GM20000 (cell line): ENCODE results near the gene MPHOSPH9.
A peak's percentile ranks its signal among the peaks of the same experiment; 100 is the strongest.

ENCODE experiments used
- DNase-seq: peaks from one replicate; pipeline ENCODE4 v3.0.0; 2012; ENCODE audit warnings: low spot score
- TF ChIP-seq, protein P1 (sequence below): IDR thresholded peaks from 2 replicates; pipeline ENCODE4 v1.5.1; 2012; ENCODE audit warnings: mild to moderate bottlenecking, control low read depth; ENCODE audit errors: extremely low read depth, missing control alignments

The MPHOSPH9 gene

DNA sequence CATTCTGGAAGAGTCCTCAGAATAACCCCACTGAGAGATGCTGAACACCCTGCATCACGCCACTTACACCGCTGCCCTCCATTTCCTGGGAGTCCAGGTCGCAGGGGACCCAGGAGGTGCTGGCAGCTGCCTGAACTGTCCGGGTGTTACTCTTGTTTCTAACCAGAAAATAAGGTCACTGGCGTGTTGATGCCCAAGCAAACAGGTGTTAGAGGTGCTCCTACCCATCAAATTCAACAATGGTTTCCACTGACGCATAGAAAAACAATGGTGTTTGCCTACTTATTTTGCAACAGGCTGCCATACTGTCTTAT is 105.8 kb downstream of the MPHOSPH9 start:
- DNase-seq: no peak
- TF ChIP-seq, protein P1, sequence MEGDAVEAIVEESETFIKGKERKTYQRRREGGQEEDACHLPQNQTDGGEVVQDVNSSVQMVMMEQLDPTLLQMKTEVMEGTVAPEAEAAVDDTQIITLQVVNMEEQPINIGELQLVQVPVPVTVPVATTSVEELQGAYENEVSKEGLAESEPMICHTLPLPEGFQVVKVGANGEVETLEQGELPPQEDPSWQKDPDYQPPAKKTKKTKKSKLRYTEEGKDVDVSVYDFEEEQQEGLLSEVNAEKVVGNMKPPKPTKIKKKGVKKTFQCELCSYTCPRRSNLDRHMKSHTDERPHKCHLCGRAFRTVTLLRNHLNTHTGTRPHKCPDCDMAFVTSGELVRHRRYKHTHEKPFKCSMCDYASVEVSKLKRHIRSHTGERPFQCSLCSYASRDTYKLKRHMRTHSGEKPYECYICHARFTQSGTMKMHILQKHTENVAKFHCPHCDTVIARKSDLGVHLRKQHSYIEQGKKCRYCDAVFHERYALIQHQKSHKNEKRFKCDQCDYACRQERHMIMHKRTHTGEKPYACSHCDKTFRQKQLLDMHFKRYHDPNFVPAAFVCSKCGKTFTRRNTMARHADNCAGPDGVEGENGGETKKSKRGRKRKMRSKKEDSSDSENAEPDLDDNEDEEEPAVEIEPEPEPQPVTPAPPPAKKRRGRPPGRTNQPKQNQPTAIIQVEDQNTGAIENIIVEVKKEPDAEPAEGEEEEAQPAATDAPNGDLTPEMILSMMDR: no peak

DNA sequence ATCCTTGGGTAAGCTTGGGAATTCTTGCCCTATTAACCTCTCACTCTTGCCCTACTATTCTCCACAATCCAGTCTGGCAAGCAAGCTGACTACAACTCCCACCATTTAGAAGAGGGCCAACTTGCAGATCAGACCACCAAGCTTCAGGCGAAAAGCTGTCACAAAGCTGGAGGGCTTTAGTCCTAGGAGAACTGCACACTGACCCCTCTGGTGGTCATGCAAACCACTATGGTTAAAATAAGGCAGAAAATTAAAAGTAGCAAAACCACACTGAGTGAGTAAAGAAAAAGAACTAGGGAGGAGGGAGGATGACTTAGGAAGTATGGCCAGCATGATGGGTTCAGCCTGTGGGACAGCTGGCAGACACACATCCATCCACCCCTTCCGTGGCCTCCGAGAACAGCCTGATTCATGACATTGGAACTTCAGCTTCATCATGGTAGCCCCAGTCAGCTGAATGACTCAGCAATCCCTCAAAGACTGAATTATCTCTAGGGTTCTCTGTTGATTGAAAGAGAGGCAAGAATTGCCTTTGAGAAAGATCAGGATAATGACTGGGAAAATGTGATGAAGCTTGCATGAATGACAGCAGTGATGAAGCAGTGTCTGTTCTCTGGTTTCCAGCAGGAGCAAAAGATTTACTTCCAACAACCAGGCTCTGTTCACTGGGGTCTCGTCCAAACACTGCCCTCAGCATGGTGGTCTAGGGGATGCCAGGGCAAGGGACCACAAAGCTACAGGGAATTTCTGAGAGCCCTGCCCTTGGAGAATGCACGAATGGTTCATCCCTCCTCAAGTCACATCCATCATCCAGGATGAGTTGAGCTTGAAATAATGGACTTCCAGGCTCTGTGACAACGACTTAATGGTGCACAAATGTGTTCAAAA is 106.4 kb downstream of the MPHOSPH9 start:
- DNase-seq: no peak
- TF ChIP-seq, protein P1: no peak

DNA sequence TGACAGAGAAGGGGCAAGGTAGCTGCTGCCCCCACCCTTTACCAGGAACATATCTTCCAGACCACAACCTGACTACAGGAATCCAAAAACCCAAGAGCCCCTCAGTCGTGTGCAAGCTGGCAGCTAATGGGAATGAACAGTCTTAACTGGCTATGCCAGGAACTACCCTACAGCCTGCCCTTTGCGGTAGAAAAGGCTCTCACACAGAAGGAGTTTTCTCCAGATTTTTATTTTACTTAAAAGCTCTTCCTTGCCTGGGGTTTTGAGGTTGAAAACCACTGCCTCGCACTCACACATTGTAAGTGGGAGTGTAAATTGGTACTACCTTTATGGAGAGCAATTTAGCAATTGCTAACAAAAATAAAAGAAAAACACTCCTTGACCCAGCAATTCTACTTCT is 110.3 kb downstream of the MPHOSPH9 start:
- TF ChIP-seq, protein P1: no peak
- no peak for DNase-seq

DNA sequence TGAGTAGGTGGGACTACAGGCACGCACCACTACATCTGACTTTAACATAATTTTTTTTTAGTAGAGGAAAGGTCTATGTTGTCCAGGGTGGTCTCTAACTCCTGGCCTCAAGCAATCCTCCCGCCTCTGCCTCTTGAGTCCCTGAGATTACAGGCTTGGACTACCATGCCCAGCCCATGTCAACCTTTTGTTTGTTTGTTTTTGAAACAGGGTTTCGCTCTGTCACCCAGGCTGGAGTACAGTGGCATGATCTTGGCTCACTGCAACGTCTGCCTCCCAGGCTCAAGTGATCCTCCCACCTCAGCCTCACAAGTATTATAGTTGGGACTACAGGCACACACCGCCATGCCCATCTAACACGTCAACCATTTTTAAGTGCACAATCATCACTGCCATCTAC is 111.3 kb downstream of the MPHOSPH9 start:
- DNase-seq: no peak
- TF ChIP-seq, protein P1: no peak

DNA sequence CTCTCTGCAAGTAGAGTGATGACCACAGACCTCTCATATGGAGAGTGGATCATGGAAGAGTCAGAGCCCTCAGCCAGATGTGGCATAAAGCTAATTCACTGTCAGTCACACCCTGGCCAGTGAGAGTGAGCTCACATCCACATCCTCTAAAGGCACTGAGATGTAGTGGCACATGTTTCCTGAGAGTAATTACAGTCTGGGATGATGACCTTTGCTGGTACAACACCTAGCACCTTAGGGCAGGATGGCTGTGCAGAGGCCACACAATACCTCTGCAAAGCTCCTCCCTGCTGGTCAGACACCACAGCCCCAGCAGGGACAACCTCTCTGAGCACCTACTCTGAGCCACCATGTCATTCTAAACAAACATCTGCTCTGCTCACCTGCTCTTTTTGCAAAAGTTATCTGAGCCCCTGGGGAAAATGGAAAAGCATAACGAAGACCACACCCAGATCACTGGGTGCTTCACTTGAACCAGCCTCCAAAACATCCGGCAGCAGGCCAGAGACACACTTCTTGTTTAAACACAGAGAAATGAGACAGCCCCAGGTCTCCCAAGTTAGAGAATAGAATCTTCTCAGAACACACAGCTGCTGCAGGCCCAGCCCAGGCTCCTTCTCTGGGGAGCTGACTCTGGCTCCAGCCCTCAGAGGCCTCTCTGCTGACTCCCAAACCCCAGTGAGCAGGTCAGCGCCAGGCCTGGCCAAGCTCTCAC is 112.3 kb downstream of the MPHOSPH9 start:
- TF ChIP-seq, protein P1: no peak

DNA sequence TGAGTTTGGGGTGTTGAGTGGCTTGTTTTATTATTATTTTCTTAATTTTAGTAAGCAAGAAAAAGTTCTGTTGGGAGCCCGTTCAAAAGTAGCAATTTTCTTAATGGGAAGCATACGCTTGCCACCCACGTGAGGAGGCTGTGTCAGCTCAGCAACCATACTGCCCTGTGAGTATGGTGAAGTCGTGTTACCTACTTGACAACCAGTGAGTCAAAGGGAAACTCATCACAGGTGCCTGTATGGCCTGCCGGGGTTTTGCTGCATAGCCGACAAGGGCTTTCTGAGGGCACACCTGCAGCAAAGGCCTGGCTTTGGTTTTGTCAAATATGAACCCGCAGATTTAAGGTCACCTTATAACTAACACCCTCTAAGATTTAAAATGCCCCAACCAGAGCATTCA is 113.1 kb downstream of the MPHOSPH9 start:
- TF ChIP-seq, protein P1: no peak
- peak; percentile 82 for DNase-seq

More for the DNA sequence above, 112.3 kb downstream of the MPHOSPH9 start:
- DNase-seq: no peak

DNA sequence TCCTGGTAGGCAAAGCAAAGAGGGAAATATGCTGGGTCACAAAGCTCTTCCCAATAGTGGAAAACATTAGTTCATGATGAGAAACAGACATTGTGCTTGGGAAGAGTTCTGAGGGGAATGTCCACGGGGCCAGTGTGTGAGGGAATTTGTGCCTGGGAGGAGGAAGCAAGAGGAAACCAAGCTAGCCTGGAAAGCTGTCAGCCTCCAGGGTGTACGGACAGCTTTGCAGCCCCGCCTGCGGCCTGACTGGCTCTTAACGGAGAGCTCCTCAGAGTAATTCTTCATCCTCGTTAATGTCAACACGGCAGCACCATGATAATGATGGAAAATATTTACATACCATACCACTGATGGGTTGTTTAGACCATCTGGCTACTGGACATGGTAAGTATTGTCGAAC is 114.4 kb downstream of the MPHOSPH9 start:
- no peak for DNase-seq
- TF ChIP-seq, protein P1: no peak
